GM21360 (cell line): Measurements from ENCODE around the gene CLEC18C.
"Not testable (repeated sequence)": the region's sequence is repeated elsewhere in the genome, so short reads cannot be mapped to it uniquely, and the experiment has no call there.

Experiments used
- ATAC-seq: cut with Tn5 transposase; IDR thresholded peaks from one replicate; pipeline ENCODE4 v1.9.1; 2021; ENCODE audit warnings: mild to moderate bottlenecking, moderate library complexity; ENCODE audit not compliant: unreplicated experiment

Gene CLEC18C

DNA sequence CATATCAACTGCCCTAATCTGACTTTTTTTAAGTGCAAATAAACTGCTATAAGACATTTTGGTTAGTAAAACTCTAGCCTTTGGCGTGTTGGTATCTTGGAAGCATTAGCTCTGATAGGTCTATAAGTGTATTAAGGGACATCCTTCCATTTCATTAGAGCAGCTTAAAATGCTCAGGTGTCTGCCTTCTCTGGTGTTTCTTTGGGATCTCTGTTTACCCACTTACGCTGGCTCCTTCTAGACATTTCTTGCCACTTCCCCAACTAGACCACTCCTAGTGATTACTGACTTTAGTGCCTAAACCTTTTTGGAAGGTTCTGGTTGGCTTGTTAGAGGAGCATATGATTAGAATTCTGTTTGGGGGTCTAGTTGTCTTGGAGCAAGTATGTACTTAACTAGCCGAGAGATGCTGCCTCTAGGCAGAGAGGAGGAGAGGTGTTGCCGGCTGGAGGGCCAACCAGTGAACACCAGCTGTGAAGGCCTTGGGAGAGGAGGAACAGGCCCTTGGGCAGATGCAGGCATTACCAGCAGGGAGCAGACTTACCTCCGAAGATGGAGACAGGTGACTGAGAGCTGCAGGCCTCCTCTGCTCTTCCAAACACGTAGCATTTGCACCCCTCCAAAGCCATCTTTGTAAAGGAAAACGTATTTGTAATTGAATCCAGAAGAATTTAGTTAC, 15.2 kb upstream of the CLEC18C start:
- ATAC-seq, result no peak

DNA sequence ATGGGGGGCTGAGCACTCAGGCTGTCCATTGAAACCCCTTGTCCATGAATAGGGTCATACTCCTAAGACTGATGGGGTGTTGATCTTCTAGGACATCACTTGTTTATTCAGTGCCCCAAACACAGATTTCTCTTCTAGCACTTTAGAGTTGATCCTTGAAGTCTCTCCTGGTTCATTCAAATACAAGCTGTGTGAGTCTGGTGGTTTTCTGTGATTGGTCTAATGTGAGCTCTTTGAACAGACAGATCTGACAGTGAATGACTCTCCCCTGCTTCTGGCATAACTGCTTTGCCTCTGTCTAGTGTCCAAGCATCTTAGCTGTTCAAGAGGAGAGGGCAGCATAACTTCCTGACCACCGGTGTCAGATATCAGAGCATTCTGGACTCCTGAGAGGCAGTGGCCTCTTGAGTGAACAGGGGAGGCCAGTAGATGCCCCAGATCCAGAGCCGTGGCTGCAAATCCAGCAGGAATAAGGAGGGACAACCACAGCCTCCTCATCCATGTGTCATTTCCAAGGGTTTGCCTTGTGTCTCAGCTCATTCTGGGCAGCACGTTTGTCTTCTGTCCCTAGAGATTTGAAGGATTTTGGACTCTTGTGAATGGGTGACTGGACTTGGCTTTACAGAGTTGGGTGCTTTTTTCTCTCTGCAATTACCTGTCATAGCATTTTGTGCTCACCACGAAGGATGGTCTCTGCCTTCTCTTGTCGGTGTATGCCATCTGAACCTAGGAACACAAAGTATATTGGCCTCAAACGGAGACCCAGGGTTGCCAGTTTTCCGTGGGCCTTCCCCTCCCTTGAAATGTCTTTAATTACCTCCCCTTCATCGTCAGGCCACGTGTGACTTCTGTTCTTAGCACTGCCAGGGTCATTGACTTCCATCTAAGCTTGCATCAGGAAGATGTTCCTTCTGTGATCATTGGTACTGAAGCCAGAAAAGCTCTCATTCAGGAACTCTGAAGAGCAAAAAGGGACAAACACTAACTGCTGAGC, 13.9 kb upstream of the CLEC18C start:
- ATAC-seq, result no peak

DNA sequence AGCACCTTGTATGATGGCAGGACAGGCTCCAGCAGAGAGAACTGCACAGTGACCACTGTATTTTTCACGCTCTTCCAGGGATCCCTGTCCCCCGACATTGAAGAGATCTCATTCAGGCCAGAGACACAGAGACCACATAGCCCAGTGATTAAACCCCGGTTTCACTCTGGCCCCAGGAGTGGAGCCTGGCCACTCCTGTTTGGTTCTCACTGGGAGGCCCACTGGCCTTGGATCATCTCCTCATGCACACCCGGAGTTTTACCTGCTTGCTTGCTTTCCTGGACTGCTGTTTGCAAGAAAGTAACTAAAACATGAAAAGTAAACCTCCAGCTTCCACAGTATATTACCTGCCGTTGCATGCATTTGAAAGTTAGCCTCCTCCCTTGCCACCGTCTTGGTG, 13.2 kb upstream of the CLEC18C start:
- no peak for ATAC-seq

DNA sequence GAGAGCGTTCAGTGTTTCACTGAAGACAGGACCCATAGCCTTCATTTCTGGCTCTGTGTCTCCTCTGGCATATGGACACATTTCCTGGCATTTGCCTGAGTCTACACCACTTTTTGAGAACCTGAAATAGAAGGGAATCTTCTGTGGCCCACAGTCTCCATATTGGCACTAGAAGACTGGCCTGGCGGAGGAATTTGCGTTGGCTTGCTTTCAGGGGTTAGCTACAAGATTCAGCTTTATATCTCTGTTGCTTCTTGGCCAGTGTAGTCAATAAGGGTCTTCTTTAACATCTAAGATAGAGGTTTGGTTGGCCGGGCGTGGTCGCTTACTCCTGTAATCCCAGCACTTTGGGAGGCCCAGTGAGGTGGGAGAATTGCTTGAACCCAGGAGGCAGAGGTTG, 12.8 kb upstream of the CLEC18C start:
- ATAC-seq, result no peak

DNA sequence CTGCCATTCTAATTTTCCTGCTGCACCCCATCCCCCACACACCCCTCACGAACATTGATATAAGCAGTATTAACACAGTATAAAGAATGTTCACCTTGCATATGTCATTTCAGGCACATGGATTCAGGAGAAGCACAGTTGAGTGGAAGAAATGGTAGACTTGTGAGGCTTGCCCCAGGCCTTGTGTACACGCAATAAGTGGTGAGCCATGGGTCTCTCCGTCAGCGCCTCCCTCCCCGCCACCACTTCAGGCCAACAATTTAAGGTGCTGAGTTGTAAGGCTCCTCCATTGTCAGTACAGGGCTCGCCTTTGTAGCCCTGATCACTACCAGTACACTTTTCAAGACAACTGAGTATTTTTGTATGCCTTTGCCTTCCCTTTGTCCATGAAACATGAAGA, 12.2 kb upstream of the CLEC18C start:
- ATAC-seq, result no peak

DNA sequence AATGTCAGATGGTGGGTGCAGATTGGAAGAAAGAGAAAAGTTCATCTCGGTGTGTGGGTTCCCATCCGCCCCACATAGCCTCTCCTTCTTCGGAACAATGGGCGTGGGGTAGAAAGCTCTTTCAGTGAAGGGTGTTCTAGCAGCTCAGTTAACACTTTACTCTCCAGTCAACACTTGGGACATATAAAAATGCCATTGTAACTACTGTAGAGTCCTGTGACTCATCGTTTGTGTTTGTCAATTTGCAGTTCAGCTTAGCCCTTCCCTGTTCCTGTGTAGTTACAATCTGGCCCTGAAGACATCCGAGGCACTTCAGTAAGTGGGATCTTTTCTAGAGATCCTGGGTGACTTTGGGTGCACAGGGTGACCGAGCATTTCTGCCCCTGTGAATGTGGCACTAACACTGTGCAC, 11.5 kb upstream of the CLEC18C start:
- no peak for ATAC-seq

DNA sequence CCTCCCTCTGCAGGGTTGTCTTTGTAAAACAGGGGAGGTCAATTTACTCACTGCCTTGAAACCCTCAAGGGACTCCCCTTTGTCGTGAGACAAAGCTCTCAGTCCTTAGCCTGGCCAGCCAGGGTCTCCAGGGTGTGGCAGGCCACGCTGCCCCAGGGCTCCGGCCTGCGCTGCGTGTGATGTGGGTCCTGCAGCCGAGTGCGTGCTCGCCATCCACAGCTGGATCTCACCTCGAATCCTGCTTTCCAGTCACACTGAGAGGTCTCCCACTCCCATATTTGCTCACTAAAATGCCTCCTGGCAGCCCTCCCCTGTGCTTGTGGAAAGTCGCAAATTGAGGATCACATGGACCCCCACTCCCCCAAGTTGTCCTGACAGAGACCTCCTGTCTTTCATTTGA, 10.0 kb upstream of the CLEC18C start:
- no peak for ATAC-seq

DNA sequence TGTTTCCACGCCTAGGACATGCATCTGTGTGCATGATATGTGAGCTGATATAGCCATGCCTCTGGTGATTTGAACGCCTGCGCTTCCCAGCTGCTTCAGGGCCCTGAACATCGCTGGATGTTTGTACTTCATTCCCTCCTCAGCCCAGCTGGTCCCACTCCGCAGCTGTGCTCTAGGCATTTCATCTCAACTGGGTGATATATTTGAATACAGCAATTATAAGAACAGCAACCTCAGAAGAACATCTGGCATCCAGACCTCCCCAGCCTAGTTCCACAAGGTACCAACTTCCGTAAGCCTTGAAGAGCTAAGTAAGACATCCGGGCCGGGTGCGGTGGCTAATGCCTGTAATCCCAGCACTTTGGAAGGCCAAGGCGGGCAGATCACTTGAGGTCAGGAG, 6.9 kb upstream of the CLEC18C start:
- ATAC-seq, result not testable (repeated sequence)

DNA sequence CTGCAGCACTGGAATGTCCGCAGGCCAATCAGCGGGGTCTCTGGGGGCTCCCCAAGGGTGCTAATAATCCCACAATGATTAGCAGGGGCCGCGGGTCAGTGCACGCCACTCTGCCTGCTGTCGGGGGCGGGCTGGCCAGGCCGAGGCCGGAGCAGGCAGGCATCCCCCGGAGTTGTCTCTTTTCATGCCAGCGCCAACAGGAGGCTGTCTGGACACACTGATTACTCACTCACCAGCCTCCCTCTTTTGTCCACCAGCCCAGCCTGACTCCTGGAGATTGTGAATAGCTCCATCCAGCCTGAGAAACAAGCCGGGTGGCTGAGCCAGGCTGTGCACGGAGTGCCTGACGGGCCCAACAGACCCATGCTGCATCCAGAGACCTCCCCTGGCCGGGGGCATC, 329 bp downstream of the CLEC18C start:
- not testable (repeated sequence) for ATAC-seq

DNA sequence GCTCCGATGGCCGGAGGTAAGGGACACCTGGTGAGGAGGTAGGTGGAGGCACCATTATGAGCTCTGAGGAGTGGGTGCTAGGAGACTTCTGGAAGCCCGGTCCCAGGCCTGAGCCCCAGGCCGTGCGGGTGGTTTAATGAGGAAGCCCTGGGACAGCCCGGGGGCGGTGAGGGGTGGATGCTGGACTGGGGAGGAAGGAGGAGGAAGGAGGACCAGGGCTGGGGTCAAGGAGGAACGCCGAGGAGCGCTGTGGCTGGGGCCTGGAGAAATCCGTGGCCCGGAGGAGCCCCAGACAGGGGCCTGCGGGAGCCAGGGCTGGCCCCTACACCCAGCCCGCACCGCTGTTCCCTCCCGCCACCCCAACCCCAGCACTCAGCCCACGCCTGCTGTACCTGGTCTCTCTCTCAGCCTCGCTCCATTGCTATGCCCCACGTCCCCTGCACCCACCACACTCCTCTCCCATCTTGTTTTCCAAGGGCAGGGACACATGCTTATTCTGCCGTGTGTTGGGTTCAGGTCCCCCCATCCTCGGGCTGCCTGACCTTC, 873 bp downstream of the CLEC18C start:
- ATAC-seq, result not testable (repeated sequence)

DNA sequence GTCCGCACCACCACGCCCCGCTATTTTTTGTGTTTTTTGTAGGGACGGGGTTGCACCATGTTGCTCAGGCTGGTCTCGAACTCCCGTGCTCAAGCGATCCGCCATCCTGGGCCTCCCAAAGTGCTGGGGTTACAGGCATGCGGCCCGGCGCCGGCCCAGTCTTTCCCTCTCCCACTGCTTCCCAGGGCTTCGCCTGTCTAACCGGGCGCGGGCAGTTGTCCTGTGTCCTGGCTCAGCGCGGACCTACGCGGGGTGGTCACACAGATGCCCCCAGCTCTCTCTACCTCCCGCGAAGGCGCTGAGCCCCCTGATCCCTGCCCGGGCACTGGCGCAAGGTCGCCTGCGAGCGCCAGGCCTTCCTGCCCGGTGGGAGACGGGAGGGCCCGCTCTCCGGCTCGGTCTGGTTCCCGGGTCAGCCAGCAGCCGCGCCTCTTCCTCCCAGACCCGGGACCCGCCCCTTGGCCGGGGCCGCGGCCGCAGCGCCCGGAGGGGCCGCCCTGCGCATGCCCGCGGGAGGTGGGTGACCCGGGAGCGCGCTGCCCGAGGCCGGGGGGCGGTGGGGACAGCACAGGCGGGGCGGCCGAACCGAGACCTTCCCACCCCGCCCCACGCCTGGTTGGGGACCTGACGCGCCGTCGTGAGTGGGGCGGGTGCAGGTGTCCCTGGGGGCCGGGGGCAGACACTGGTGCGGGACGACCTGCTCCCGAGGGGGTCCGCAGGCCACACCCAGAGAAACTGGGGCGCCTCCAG, 14.4 kb downstream of the CLEC18C start:
- not testable (repeated sequence) for ATAC-seq

DNA sequence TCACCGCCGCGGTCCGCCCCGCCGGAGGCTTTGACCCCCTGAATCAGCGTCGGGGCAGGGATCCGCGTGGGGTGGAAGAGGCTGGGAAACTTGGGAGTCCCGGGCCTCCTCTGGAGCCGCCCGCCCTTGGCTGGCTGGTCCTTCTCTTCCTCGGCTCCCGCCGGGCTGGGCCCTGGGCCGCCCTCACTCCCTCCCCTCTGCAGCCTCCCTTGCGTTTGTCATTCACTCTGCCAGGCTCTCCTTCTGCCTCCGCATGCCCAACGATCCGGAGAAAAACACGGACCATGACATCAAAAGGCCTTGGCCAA, 15.0 kb downstream of the CLEC18C start:
- not testable (repeated sequence) for ATAC-seq

DNA sequence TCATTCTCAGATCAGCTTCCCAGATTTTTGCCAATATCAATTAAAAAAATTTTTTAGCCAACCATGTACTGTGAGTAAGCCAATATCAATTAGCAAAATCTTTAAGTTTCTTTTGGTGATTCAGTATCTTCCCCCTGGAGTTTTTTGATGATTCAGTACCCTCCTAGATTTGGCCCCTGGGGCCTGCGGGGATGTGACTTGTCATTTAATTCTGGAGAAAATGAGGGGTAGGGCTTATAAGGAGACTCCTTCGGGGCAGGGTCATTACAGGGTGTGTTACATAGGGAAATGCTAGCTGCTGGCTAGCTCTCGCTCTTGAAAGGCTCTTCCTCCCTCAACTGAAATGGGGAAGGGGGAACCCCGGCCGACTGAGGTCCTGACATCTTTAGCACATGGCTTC, 17.0 kb downstream of the CLEC18C start:
- ATAC-seq, result not testable (repeated sequence)

DNA sequence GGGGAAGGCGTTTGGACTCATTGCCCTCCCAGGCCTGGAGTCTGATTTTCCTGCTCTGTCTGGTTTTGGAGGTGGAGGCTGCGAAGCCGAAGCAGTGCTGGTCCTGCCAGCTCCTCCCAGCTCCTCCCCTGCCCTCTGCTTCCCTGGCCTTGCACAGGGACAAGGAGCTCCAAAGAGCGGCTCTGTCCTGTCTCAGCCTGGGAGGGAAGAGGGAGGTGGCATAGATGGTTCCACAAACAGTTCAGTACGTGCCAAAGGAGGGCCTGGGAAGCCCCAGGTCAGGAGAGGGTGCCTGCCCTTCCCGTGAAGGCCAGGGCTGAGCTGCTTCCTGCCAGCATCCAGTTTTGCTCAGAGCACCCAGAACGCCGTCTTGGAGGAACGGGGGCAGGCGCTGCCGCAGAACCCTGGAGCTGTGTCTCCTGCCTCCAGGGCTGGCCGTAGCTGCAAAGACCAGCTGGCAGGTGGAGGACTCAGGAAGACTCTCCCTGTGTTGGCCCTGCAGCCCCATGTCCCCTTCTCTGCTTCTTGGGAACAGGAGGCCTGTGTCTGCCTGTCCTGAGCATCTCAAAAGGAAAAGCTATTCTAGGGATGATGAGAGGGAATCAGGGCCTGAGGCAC, 23.2 kb downstream of the CLEC18C start:
- not testable (repeated sequence) for ATAC-seq

DNA sequence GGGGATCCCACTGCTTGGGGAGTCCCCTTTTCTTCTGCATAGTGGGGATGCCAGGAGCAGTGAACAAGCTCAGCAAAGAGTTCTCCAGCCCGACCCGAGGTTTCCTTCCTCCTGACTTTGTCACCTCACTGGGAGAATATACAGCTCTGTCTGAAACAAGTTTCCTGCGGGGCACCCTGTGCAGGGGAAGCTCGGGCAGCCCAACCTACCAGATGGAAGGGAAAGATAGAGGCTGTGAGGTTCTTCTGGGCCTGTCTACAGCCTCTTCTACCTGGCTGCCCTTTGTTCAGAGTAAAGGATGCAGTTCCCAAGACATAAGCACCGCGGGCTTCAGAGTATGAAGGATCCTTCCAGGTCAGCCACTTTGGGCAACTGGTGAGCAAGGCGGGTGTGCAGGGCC, 24.0 kb downstream of the CLEC18C start:
- not testable (repeated sequence) for ATAC-seq

DNA sequence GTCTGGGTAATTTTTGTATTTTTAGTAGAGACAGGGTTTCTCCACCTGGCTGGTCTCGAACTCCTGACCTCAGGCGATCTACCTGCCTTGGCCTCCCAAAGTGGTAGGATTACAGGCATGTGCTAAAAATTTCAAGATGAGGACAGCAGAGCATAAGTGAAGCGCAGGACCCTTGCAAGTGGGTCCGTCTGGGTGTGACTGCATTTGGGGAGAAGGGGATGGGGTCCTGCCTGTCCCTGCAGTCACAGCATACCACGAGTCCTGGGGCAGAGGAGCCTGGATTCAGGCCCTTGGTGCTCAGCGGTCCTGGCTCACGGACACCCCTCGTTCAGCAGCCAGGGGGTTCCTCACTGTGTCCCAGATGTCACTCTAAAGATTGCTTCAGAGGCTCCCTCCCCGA, 24.6 kb downstream of the CLEC18C start:
- not testable (repeated sequence) for ATAC-seq

DNA sequence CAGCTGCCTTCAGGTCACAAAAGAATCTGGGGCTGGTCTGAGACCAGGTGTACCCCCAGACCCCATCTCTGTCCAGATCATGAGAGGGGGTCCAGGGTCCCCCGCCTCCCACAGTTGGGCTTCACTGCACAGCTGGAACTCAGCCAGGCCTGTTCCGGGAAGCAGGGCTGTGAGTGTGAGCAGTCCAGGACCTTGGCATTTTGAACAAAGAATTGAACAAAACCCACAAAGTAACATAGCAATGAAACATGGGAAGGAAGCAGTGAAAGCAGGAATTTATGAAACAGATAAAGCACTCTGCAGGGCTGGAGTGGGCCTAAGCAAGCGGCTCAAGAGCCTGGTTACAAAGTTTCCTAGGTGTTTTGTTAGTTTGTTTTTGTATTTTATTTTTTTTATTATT, 25.1 kb downstream of the CLEC18C start:
- ATAC-seq, result not testable (repeated sequence)

DNA sequence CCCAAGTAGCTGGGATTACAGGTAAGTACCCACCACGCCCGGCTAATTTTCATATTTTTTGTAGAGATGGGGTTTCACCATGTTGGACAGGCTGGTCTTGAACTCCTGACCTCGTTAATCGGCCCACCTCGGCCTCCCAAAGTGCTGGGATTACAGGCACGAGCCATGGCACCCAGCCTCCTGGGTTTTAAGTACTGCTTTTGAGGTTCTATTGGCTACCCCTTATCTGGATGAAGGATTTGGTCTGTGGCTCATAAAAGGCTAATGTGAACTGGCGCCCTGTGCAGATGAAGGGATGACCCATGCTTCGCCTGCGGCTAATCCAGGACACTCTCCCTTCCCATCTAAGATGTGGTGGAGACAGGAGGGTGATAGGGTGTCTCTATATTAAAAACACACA, 25.6 kb downstream of the CLEC18C start:
- not testable (repeated sequence) for ATAC-seq

DNA sequence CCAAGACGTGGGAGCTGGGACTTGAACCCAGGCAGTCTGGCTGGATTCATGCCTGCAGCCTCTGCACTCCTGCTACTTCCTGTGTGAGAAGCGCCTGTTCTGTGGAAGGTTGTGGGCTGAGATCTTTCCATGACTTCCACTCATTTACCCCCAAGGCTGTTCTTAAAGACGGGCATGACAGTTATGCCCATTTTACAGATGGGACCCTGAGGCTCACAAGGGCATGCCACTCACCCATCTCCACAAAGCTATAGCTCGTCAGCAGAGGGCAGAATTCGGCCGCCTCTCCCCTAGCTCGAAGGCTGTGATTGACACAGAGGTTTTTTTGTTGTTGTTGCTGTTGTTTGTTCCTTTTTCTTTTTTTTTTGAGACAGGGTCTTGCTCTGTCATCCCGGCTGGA, 26.5 kb downstream of the CLEC18C start:
- ATAC-seq, result not testable (repeated sequence)

DNA sequence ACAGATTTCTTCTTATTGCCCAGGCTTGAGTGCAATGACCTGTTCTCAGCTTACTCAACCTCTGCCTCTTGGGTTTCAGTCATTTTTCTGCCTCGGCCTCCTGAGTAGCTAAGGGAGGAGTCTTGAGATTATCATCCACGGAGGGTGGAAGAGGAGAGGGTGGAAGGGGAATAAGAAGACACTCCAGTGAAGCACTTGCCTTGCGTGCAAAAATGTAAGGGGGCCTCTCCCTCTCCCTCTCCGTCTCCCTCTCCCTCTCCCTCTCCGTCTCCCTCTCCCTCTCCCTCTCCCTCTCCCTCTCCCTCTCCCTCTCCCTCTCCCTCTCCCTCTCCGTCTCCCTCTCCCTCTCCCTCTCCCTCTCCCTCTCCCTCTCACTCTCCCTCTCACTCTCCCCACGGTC, 29.9 kb downstream of the CLEC18C start:
- ATAC-seq, result not testable (repeated sequence)

DNA sequence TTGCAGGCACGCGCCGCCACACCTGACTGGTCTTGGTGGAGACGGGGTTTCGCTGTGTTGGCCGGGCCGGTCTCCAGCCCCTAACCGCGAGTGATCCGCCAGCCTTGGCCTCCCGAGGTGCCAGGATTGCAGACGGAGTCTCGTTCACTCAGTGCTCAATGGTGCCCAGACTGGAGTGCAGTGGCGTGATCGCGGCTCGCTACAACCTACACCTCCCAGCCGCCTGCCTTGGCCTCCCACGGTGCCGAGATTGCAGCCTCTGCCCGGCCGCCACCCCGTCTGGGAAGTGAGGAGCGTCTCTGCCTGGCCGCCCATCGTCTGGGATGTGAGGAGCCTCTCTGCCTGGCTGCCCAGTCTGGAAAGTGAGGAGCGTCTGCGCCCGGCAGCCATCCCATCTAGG, 30.4 kb downstream of the CLEC18C start:
- ATAC-seq, result not testable (repeated sequence)
